ENCODE measurements around the gene CCBE1.

GRCh38 chr18:59665057-59666006, 31.9 kb downstream of the CCBE1 start:
- TF ChIP-seq, protein P1, sequence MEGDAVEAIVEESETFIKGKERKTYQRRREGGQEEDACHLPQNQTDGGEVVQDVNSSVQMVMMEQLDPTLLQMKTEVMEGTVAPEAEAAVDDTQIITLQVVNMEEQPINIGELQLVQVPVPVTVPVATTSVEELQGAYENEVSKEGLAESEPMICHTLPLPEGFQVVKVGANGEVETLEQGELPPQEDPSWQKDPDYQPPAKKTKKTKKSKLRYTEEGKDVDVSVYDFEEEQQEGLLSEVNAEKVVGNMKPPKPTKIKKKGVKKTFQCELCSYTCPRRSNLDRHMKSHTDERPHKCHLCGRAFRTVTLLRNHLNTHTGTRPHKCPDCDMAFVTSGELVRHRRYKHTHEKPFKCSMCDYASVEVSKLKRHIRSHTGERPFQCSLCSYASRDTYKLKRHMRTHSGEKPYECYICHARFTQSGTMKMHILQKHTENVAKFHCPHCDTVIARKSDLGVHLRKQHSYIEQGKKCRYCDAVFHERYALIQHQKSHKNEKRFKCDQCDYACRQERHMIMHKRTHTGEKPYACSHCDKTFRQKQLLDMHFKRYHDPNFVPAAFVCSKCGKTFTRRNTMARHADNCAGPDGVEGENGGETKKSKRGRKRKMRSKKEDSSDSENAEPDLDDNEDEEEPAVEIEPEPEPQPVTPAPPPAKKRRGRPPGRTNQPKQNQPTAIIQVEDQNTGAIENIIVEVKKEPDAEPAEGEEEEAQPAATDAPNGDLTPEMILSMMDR (IDR thresholded peaks at IDR 0.05): no peak
- no peak for TF ChIP-seq POLR2AphosphoS5 (IDR thresholded peaks at IDR 0.05)
- TF ChIP-seq POLR2A (IDR thresholded peaks at IDR 0.05): no peak
- no peak for TF ChIP-seq EP300 (IDR thresholded peaks at IDR 0.05)
